Measurements from ENCODE around the gene ZBTB7C.

GRCh38 chr18:48074929-48075706, 334.1 kb downstream of the ZBTB7C start:
- TF ChIP-seq REST (IDR thresholded peaks at IDR 0.05): no peak
- no peak for TF ChIP-seq CTCF (IDR thresholded peaks at IDR 0.05; ENCODE audit: low read depth, low read length, missing input control)
- TF ChIP-seq FOXA1 (IDR thresholded peaks at IDR 0.05): no peak
- no peak for TF ChIP-seq MAX (IDR thresholded peaks at IDR 0.05)

Data from liver (tissue), 2 donors.